GM12892 (cell line): ENCODE results near the gene UBE2H. TPM values are rescaled to one million over a fixed set of nuclear protein-coding genes. Genes with fewer than 3 reads are reported as not detected.

Experiments used
- DNase-seq: peaks from one replicate; pipeline ENCODE4 v3.0.0; 2011; ENCODE audit not compliant: insufficient read length
- FAIRE-seq: peaks from 2 replicates; lab custom pipeline; 2011; peaks lifted over from hg19 to GRCh38; lab: Jason Lieb, UNC
- POLR2A ChIP-seq: IDR thresholded peaks from 2 replicates; pipeline ENCODE4 v1.6.1; 2011; ENCODE audit warnings: low read depth, low read length, control low read depth
- POLR2AphosphoS5 ChIP-seq: IDR thresholded peaks from 2 replicates; pipeline ENCODE4 v1.6.1; 2011; ENCODE audit warnings: low read depth, low read length, control low read depth
- TAF1 ChIP-seq: IDR thresholded peaks from 2 replicates; pipeline ENCODE4 v1.6.1; 2011; ENCODE audit warnings: low read depth, mild to moderate bottlenecking, control low read depth, low read length, borderline replicate concordance
- polyA plus RNA-seq: library from polyadenylated mRNA; unstranded; fragments of >200 nt; gene quantifications from one replicate; pipeline ENCODE4 v1.2.1, GENCODE V29; 2012; ENCODE audit warnings: missing spikeins, inconsistent platforms; ENCODE audit not compliant: missing spikeins

UBE2H gene
- polyA plus RNA-seq = 29.5 TPM

- FAIRE-seq = peak; percentile 98
- peak; percentile 84 for DNase-seq
- TF ChIP-seq TAF1 = peak; percentile 47; the same call in 1 of the 2 replicates
- TF ChIP-seq POLR2AphosphoS5 = peak; percentile 75
- TF ChIP-seq POLR2A = peak; percentile 83
Measured at GRCh38 chr7:129952653-129953560, at the start of gene UBE2H. Gene UBE2H, minus strand, starts transcription at chr7:129952960. Its CDS starts 405 bp downstream, at chr7:129952555.

GRCh38 chr7:129998446-129998845, 45.7 kb upstream of the UBE2H start:
- DNase-seq = no peak
- no peak for FAIRE-seq
- TF ChIP-seq POLR2A (no peak), TAF1 (no peak), POLR2AphosphoS5 (no peak)

GRCh38 chr7:129997285-129997684, 44.5 kb upstream of the UBE2H start:
- FAIRE-seq (no peak), DNase-seq (no peak)
- TF ChIP-seq POLR2A = no peak
- no peak for TF ChIP-seq TAF1
- no peak for TF ChIP-seq POLR2AphosphoS5

- TF ChIP-seq POLR2A (no peak), POLR2AphosphoS5 (no peak), TAF1 (no peak)
- DNase-seq (no peak), FAIRE-seq (no peak)
Measured at GRCh38 chr7:129993275-129993674, 40.5 kb upstream of the UBE2H start.

- FAIRE-seq (no peak), DNase-seq (no peak)
Measured at GRCh38 chr7:129990403-129991192, 37.8 kb upstream of the UBE2H start.

GRCh38 chr7:129989466-129989865, 36.7 kb upstream of the UBE2H start:
- no peak for DNase-seq
- FAIRE-seq = no peak
- TF ChIP-seq POLR2A (no peak), POLR2AphosphoS5 (no peak), TAF1 (no peak)

More at GRCh38 chr7:129990403-129991192, 37.8 kb upstream of the UBE2H start:
- no peak for TF ChIP-seq POLR2A
- TF ChIP-seq TAF1 = no peak
- no peak for TF ChIP-seq POLR2AphosphoS5

- FAIRE-seq = no peak
- no peak for DNase-seq
- TF ChIP-seq POLR2AphosphoS5 (no peak), TAF1 (no peak), POLR2A (no peak)
Measured at GRCh38 chr7:129986600-129986999, 33.8 kb upstream of the UBE2H start.

- no peak for FAIRE-seq
Measured at GRCh38 chr7:129980667-129981066, 27.9 kb upstream of the UBE2H start.

GRCh38 chr7:129975309-129975708, 22.5 kb upstream of the UBE2H start:
- FAIRE-seq = no peak
- TF ChIP-seq POLR2AphosphoS5 (no peak), POLR2A (no peak), TAF1 (no peak)
- DNase-seq = no peak

More at GRCh38 chr7:129980667-129981066, 27.9 kb upstream of the UBE2H start:
- DNase-seq = no peak
- no peak for TF ChIP-seq POLR2A
- TF ChIP-seq POLR2AphosphoS5 = no peak
- TF ChIP-seq TAF1 = no peak

GRCh38 chr7:129970816-129971215, 18.1 kb upstream of the UBE2H start:
- TF ChIP-seq TAF1 (no peak), POLR2A (no peak), POLR2AphosphoS5 (no peak)
- no peak for FAIRE-seq
- no peak for DNase-seq

- no peak for FAIRE-seq
- TF ChIP-seq TAF1 (no peak), POLR2AphosphoS5 (no peak), POLR2A (no peak)
- no peak for DNase-seq
Measured at GRCh38 chr7:129969881-129970446, 17.2 kb upstream of the UBE2H start.
